K562 (cell line): ENCODE measurements around the gene RGS7.

Experiments used
- MEF2A ChIP-seq: IDR thresholded peaks from 2 replicates; pipeline ENCODE4 v1.6.1; 2011; ENCODE audit warnings: low read depth, mild to moderate bottlenecking, low read length, moderate library complexity; ENCODE audit not compliant: control insufficient read depth
- NBN ChIP-seq: fragments of 450-650 bp; IDR thresholded peaks from 2 replicates; pipeline ENCODE4 v1.6.1; 2016; ENCODE audit warnings: low read depth, mild to moderate bottlenecking
- POLR2A ChIP-seq: fragments of 450-650 bp; conservative IDR thresholded peaks from 2 replicates; pipeline ENCODE4 v1.6.1; 2016

GRCh38 chr1:241275981-241276380, 81.0 kb downstream of the RGS7 start:
- TF ChIP-seq MEF2A: no peak
- no peak for TF ChIP-seq POLR2A
- no peak for TF ChIP-seq NBN
